ENCODE results near the gene ARMH1. TPM values are rescaled to one million over a fixed set of nuclear protein-coding genes. Genes with fewer than 3 reads are reported as not detected.

Gene ARMH1
- total RNA-seq: 0.30 TPM in 1 of 2 replicates, not detected in the other

GRCh38 chr1:44674113-44675000 is at the start of gene ARMH1, which contains the start of gene TMEM53:
Gene ARMH1, plus strand, starts transcription at chr1:44674714. Its CDS starts 14,984 bp downstream, at chr1:44689698.
Gene TMEM53, minus strand, starts transcription at chr1:44674481. Its CDS starts 90 bp downstream, at chr1:44674391.

GRCh38 chr1:44730741-44731512 is 56.4 kb downstream of the ARMH1 start, which contains the start of gene RNU5D-1:
Gene RNU5D-1, minus strand, starts transcription at chr1:44731170.

GRCh38 chr1:44739307-44740178 is 65.0 kb downstream of the ARMH1 start, which contains the start of gene KIF2C:
Gene KIF2C, plus strand, starts transcription at chr1:44739837. Its CDS starts 96 bp downstream, at chr1:44739933.

Other genes starting within 250 kb of the ARMH1 start
- 14.5 and 16.1 TPM in 2 replicates for gene TMEM53, start 233 bp upstream of the ARMH1 start, total RNA-seq
- not detected in 2 replicates for gene RNU5D-1, start 56.5 kb downstream of the ARMH1 start, total RNA-seq
- gene KIF2C, start 65.1 kb downstream of the ARMH1 start, total RNA-seq: 64.9 and 71.5 TPM in 2 replicates
- 2,415 and 2,726 TPM in 2 replicates for gene RPS8, start 100.8 kb downstream of the ARMH1 start, total RNA-seq
- 0.67 TPM in 1 of 2 replicates, not detected in the other for gene BEST4, start 113.5 kb downstream of the ARMH1 start, total RNA-seq
- gene PLK3, start 125.7 kb downstream of the ARMH1 start, total RNA-seq: 21.3 and 21.5 TPM in 2 replicates
- not detected in 2 replicates for gene DYNLT4, start 132.6 kb downstream of the ARMH1 start, total RNA-seq
- gene BTBD19, start 133.8 kb downstream of the ARMH1 start, total RNA-seq: 1.8 and 2.4 TPM in 2 replicates
- under 0.01 and 0.15 TPM in 2 replicates for gene PTCH2, start 168.5 kb downstream of the ARMH1 start, total RNA-seq